GM19025 (cell line): ENCODE results near the gene CTNND2.
"Not testable (repeated sequence)": the region's sequence is repeated elsewhere in the genome, so short reads cannot be mapped to it uniquely, and the experiment has no call there.

ENCODE experiments used
- ATAC-seq: cut with Tn5 transposase; IDR thresholded peaks from one replicate; pipeline ENCODE4 v1.9.1; 2021; ENCODE audit warnings: mild to moderate bottlenecking, low read depth, moderate library complexity; ENCODE audit not compliant: unreplicated experiment

CTNND2 gene

DNA sequence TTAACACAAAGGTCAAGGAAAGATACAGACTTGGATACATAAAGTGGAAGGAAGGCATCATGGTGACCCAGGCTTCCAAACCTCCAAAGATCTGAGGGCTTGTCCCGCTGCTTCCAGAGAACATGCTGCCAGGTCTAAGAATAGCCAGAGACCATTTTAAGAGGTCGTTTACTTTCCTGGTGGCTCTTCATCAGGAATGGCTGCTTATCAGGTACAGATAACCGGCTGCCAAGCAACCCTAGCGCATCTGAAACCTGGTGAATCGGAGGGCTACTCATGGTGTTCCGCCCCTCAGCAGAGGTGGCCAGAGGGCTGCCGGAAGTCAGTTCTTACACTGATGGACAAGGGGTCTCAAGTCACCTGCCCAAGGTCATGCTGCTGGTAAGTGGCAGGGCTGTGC is 892.0 kb downstream of the CTNND2 start:
- ATAC-seq, result no peak

GRCh38 chr5:11010429-11011210 is 893.6 kb downstream of the CTNND2 start:
- no peak for ATAC-seq

DNA sequence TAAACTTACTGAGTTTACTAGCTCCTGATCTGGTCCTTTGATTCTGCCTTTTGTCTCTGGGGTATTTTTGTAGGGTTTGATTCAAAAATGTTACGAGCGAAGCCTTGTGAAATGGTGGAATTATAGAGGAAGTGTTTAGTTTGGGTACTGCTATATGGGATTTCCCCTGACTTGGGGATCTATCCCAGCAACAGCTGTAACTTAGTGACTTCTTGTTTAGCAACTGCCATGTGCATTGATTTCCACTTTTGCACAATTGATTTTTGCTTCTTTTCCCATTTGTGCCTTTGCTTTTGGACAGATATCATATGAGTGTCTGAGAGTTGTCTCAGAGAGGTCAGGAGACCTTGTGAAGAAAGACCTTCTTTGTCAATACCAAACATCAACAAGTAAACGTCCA is 894.7 kb downstream of the CTNND2 start:
- no peak for ATAC-seq

DNA sequence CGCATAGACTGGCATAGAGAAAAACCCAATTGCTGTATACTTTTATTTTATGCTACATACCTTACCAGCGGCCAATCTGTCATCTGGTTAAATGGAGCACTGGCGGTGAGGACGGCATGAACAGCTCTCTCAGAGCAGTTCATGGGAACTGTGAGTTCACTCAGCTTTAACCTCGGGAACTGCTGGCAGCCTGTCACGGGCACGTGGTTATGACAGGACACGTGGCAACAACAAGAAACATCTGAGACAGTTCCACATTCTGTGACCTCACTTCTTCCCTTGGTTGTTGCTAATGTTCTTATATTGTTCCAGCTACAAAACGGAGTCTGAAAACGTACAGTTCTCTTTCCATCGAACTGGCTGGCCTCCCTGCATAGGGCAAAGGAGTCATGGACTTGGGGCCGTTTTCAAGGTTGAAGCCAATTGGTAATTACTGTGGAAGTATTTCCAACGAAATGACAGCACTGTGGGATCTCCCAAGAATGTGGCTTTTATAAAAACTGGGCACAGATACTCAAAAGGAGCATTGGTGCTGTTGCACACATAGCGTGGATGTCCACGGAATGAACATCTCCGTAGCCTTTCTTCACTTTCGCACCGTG is 896.9 kb downstream of the CTNND2 start:
- ATAC-seq, result no peak

DNA sequence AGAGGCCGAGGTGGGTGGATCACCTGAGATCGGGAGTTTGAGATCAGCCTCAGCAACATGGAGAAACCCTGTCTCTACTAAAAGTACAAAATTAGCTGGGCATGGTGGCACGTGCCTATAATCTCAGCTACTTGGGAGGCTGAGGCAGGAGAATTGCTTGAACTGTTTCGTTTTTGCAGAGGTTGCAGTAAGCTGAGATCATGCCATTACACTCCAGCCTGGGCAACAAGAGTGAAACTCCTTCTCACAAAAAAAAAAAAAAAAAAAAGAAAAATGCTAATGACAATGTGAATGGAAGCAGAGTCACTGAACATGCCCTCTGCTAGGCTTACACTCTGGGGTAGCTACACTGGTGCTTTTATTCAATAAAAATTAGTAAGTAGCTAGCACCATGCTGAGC is 899.7 kb downstream of the CTNND2 start:
- not testable (repeated sequence) for ATAC-seq

- no peak for ATAC-seq
Measured at GRCh38 chr5:11000515-11001353, 903.5 kb downstream of the CTNND2 start.

GRCh38 chr5:10999714-11000113 is 904.5 kb downstream of the CTNND2 start:
- no peak for ATAC-seq

- no peak for ATAC-seq
Measured at GRCh38 chr5:10995891-10996290, 908.4 kb downstream of the CTNND2 start.

DNA sequence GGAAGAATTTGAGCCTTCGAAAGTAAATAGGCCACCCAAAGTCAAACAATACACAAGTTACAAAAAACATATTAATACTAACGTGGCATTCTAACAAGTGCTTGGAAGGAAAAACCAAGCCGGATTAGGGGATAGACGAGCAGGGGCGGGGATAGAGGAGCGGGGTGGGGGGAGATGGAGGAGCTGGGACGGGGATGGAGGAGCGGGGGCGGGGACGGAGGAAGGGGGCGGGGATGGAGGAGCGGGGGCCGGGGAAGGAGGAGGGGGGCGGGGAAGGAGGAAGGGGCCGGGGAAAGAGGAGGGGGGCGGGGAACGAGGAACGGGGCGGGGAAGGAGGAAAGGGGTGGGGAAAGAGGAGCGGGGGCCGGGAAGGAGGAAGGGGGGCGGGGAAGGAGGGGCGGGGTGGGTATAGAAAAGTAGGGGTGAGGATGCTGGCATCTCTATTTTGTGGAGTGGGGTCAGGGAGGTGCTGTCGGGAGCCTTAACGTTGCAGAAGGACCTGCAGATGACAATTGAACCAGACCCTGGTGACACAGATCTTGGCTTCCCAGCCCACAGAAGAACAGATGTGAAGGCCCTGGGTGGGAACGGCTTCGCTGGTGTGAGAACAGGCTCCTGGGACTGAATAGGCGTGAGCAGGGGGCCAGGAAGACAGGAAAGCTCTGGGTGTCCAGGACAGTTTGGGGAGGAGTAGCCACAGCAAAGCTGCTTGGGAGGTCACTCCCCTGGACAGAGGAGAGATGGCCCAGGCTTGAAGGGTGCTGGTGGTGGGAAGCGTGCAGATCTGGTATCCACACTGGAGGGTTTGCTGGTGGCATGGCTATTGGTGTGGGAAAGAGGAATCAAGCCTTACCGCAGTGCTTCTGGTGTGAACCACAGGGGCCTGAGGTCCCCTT is 909.9 kb downstream of the CTNND2 start:
- no peak for ATAC-seq

DNA sequence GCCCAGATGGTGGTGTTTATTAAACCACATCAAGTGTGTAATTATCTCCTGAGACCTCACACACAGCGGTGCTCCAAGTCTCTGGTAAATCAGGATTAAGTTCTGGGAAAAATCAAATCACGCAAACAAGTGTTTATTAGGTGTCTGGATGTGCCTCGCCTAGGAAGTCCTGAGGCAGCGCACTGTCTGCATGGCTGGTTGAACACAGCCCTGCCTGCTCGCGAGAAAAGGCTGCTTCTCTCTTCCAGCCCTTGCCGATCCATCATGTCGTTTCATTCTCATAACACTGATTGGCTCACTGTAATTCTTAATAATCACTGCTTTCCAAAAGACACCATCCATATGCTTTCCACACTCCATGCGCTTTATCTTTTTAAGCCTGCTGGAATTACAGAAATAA is 913.6 kb downstream of the CTNND2 start:
- no peak for ATAC-seq

DNA sequence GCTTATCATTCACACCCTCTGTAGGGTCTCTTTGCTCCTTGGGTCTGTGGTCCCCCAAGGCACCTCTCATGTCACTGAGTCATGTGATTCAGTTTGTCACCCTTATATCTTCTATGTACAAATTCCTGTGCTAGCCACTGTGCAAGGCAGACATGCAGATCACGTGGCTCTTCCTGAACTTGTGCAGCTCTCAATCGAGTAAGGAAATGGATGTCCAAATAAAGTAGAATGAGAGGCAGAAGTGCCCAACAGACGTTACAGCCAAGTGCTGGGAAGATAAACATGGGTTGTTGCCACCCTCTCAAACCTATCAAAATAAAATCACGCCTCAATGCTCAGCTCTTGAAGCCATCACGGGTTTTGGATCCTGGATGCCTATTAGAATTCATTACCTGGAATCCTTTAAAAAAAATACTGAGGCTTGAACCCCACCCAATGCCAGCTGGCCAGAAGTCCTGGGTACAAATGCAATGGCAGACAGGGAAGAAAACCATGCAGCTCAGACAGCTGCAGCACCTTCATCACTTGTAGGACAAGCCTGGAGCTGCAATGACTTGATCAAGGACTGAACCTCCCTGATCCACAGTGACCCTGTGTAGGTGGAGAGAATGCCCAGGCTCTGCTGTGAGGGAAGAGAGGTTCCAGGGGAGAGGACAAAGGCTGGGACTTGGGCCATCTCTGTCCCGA is 914.5 kb downstream of the CTNND2 start:
- no peak for ATAC-seq

DNA sequence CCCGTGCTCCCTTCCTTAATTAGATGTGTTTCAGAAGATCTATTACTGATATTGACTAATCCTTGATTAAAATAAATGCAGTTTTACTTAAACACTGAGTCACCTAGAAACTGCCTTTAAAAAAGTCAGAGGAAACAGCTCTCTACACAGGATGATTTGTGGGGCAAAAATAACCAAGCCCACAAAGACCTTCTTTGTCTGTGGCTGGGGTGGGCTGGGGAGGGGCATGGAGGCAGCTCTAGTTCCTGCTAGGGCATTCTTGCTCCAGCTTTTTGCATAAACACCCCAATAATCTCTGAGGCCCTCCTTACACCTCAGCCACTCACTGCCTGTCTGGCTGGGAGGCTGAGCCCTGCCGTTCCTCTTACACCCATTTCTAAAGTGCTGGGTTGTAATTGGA is 915.6 kb downstream of the CTNND2 start:
- ATAC-seq, result no peak

DNA sequence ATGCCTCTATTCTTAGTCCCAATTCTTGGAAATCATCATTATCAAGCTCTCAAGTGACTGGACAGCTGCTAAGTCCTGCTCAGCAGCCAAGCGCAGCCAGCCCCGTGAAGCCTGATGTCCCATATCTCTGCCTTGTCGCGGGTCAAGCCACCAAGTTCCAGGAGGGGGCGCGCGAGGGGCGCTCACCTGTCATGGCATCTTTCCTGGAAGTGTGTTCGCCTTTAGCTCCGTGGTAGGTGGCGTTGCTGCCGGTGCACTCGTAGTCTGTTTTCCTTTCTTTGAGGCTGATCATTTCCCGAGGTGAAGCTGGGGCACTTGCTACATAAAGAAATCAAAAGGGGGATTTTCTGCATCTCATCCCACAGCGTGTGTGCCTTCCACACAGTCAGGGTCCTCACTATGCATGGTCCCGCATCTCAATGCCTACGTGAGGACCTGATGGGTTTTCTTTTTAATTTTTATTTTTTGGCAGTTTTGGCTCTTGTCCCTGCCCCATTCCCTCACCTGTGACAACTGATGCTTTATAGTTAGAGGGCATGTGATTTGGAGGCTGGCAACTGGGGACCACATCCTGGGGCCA is 916.2 kb downstream of the CTNND2 start:
- ATAC-seq, result peak; percentile 73

DNA sequence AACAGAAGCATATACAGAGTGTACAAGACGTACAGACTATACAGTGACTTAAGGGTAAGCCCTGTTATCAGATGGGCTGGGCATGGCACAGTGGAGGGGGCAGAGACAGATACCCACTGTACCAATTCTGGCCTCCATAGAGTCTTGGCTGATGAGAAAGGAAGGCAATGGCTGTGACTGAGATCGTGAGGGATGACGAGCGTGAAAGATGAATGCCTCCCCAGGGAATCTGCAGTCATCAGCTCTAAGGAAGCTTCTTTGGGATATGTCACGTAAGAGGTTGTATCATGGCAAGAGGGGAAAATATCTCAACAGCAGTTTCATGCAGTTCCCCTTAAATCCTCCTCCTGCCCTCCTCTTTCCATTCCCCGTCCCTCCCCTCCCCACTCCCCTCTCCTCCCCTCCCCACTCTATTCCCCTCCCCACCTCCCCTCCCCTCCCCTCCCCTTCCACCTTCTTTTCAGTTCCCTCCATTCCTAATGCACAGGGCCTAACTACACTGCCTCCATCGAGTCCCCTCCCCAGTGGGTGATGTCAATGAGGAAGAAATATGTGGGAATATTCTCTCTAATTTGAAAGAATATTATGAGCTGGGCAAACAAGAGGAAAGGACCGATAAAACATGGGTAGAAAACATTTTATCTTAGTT is 916.8 kb downstream of the CTNND2 start:
- no peak for ATAC-seq

- ATAC-seq, result peak; percentile 37
Measured at GRCh38 chr5:10985721-10986110, 918.5 kb downstream of the CTNND2 start.

DNA sequence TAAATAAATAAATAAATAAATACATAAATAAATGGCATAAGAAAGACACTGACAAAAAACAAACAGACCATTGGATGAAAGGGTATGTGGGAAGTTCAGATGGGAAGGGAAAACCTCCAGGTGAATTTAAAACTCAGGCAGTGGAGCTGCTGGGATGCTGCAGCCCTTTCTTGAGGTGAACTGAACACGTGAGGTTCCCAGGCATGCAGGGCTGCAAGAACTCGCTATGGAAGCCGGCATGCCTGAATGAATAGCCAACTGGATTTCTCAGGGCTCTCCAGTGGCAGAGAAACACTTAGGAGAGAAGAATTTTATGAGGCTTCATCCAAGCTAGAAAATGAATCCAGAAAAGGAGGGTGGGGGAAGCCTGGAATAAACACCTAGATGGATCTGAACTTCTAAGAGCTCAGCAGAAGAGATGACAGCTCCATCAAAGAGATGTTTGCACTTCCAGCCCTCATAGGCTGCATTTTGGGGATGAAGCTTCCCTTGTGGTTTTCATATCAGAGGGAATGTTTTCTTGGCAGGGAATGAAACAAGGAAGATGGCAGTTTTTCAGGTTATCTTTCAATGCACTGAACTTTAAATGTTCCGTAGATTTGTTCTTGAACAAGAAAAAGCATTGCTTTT is 919.0 kb downstream of the CTNND2 start:
- no peak for ATAC-seq

- ATAC-seq, result no peak
Measured at GRCh38 chr5:10984021-10984715, 920.1 kb downstream of the CTNND2 start.

DNA sequence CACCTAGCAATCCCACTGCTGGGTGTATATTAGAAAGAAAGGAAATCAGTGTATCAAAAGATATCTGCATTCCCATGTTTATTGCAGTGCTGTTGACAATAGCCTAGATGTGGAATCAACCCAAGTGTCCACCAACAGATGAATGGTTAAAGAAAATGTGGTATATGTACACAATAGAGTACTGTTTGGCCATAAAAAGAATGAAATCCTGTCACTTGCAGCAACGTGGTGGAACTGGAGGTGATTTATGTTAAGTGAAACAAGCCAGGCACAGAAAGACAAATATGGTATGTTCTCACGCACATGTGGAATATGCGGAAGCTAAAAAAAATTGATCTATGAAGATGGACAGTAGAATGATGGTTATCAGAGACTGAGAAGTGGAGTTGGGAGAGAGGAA is 921.6 kb downstream of the CTNND2 start:
- ATAC-seq, result no peak
